PC-9 (cell line): ENCODE data around the gene CYP24A1.

ENCODE experiments used
- CTCF ChIP-seq: fragments of 200-600 bp; sonication (generic); conservative IDR thresholded peaks from 2 replicates; pipeline ENCODE4 v1.6.1; 2017; ENCODE audit warnings: mixed run types, antibody characterized with exemption, mild to moderate bottlenecking, moderate library complexity
- EZH2 ChIP-seq: fragments of 200-600 bp; sonication (generic); IDR thresholded peaks from 2 replicates; pipeline ENCODE4 v1.8.0; 2017; ENCODE audit warnings: antibody characterized with exemption, low read depth

GRCh38 chr20:54189630-54190029 is 15.8 kb upstream of the CYP24A1 start:
- TF ChIP-seq CTCF (no peak), EZH2 (no peak)
